SK-N-SH treated with all-trans-retinoic acid at 6 μM for 48 hours (cell line): ENCODE results near the gene BZW1.
"Not testable (repeated sequence)": the region's sequence is repeated elsewhere in the genome, so short reads cannot be mapped to it uniquely, and the experiment has no call there.

Experiments
- ATAC-seq: fragments of 200-7000 bp; cut with Tn5 transposase; 3 replicates; pipeline ENCODE4 v1.9.1; 2020; ENCODE audit warnings: mild to moderate bottlenecking, moderate library complexity
- ARNTL ChIP-seq: fragments of 450-650 bp; formaldehyde crosslinking; IDR thresholded peaks from 2 replicates; pipeline ENCODE4 v1.5.0; 2020; ENCODE audit warnings: low read depth, mild to moderate bottlenecking, moderate library complexity, borderline replicate concordance
- CSDC2 ChIP-seq: fragments of 250-450 bp; sonication (Bioruptor Pico); IDR thresholded peaks from 2 replicates; pipeline ENCODE4 v1.5.0; 2020; ENCODE audit warnings: mild to moderate bottlenecking, moderate library complexity
- GLIS3 ChIP-seq: fragments of 250-450 bp; sonication (Bioruptor Pico); IDR thresholded peaks from 2 replicates; pipeline ENCODE4 v1.5.0; 2020; ENCODE audit warnings: mild to moderate bottlenecking, moderate library complexity
- ISL1 ChIP-seq: fragments of 250-450 bp; sonication (Bioruptor Pico); IDR thresholded peaks from 2 replicates; pipeline ENCODE4 v2.1.2; 2022; ENCODE audit warnings: mild to moderate bottlenecking, moderate library complexity
- PATZ1 ChIP-seq: fragments of 250-450 bp; sonication (Bioruptor Pico); IDR thresholded peaks from 2 replicates; pipeline ENCODE4 v1.8.0; 2020; ENCODE audit warnings: mild to moderate bottlenecking, moderate library complexity, borderline replicate concordance
- POU6F1 ChIP-seq: fragments of 250-450 bp; sonication (Bioruptor Pico); IDR thresholded peaks from 2 replicates; pipeline ENCODE4 v1.8.0; 2021; ENCODE audit warnings: low read depth, mild to moderate bottlenecking, moderate library complexity, borderline replicate concordance
- PPARA ChIP-seq: fragments of 250-450 bp; sonication (Bioruptor Pico); IDR thresholded peaks from 2 replicates; pipeline ENCODE4 v1.5.0; 2020; ENCODE audit warnings: mild to moderate bottlenecking, borderline replicate concordance
- RARB ChIP-seq: fragments of 250-450 bp; sonication (Bioruptor Pico); IDR thresholded peaks from 2 replicates; pipeline ENCODE4 v1.8.0; 2021; ENCODE audit warnings: mild to moderate bottlenecking, moderate library complexity
- SNAI2 ChIP-seq: fragments of 250-450 bp; sonication (Bioruptor Pico); IDR thresholded peaks from 2 replicates; pipeline ENCODE4 v1.5.0; 2020; ENCODE audit warnings: mild to moderate bottlenecking, moderate library complexity
- TCF4 ChIP-seq: fragments of 250-450 bp; sonication (Bioruptor Pico); IDR thresholded peaks from 2 replicates; pipeline ENCODE4 v1.8.0; 2021; ENCODE audit warnings: mild to moderate bottlenecking, moderate library complexity, borderline replicate concordance
- TOX ChIP-seq: fragments of 250-450 bp; sonication (Bioruptor Pico); IDR thresholded peaks from 2 replicates; pipeline ENCODE4 v1.8.0; 2021; ENCODE audit warnings: mild to moderate bottlenecking, moderate library complexity, borderline replicate concordance
- ZC3H10 ChIP-seq: fragments of 250-450 bp; sonication (Bioruptor Pico); IDR thresholded peaks from 2 replicates; pipeline ENCODE4 v1.5.1; 2021; ENCODE audit warnings: mild to moderate bottlenecking, moderate library complexity
- ZFP3 ChIP-seq: fragments of 250-450 bp; sonication (Bioruptor Pico); IDR thresholded peaks from 2 replicates; pipeline ENCODE4 v1.5.0; 2020; ENCODE audit warnings: mild to moderate bottlenecking, moderate library complexity
- ZFP30 ChIP-seq: fragments of 450-650 bp; formaldehyde crosslinking; IDR thresholded peaks from 2 replicates; pipeline ENCODE4 v1.5.0; 2022; ENCODE audit warnings: mild to moderate bottlenecking, moderate library complexity
- ZNF8 ChIP-seq: fragments of 450-650 bp; formaldehyde crosslinking; IDR thresholded peaks from 2 replicates; pipeline ENCODE4 v1.5.0; 2020; ENCODE audit warnings: mild to moderate bottlenecking, moderate library complexity
- TF ChIP-seq, protein P1 (sequence below): fragments of 250-450 bp; sonication (Bioruptor Pico); IDR thresholded peaks from 2 replicates; pipeline ENCODE4 v1.5.1; 2020; ENCODE audit warnings: low read depth, mild to moderate bottlenecking, moderate library complexity
- TF ChIP-seq, protein P2 (sequence below): fragments of 250-450 bp; sonication (Bioruptor Pico); IDR thresholded peaks from 2 replicates; pipeline ENCODE4 v1.5.0; 2020; ENCODE audit warnings: mild to moderate bottlenecking, moderate library complexity
- TF ChIP-seq, protein P3 (sequence below): fragments of 250-450 bp; sonication (Bioruptor Pico); IDR thresholded peaks from 2 replicates; pipeline ENCODE4 v1.5.1; 2021; ENCODE audit warnings: mild to moderate bottlenecking, moderate library complexity

The BZW1 gene

GRCh38 chr2:200797242-200797770 lies 14.4 kb upstream of the BZW1 start (continued):
- no peak for TF ChIP-seq GLIS3 (CRISPR knock-in tag)

DNA sequence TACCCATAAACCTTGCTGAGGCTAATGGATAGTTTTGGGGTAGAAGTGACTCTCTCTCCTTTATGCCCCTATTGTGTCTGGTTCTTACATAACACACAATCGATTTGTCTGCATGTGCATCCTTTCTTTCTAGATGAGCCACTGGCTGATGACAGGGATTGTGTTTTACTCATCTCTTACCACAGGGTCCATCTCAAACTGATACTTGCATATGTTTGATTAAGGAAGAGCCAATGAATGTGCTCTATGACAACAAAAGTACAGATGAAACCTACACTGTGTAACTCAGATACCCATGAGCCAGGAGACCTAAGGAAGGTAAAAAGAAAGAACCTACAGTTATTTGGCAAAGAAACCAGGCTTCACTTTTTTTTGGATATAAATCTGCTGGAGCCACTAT lies 13.2 kb upstream of the BZW1 start:
- TF ChIP-seq ZC3H10 (CRISPR knock-in tag) (no peak), ZFP3 (CRISPR knock-in tag) (no peak), POU6F1 (no peak), PPARA (CRISPR knock-in tag) (no peak), CSDC2 (CRISPR knock-in tag) (no peak), TOX (CRISPR knock-in tag) (no peak), RARB (no peak), GLIS3 (CRISPR knock-in tag) (no peak), ISL1 (no peak), TCF4 (CRISPR knock-in tag) (no peak), SNAI2 (CRISPR knock-in tag) (no peak), ZNF8 (no peak), ZFP30 (no peak), PATZ1 (CRISPR knock-in tag) (no peak)
- TF ChIP-seq, protein P1, sequence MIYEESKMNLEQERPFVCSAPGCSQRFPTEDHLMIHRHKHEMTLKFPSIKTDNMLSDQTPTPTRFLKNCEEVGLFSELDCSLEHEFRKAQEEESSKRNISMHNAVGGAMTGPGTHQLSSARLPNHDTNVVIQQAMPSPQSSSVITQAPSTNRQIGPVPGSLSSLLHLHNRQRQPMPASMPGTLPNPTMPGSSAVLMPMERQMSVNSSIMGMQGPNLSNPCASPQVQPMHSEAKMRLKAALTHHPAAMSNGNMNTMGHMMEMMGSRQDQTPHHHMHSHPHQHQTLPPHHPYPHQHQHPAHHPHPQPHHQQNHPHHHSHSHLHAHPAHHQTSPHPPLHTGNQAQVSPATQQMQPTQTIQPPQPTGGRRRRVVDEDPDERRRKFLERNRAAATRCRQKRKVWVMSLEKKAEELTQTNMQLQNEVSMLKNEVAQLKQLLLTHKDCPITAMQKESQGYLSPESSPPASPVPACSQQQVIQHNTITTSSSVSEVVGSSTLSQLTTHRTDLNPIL = no peak
- TF ChIP-seq, protein P2, sequence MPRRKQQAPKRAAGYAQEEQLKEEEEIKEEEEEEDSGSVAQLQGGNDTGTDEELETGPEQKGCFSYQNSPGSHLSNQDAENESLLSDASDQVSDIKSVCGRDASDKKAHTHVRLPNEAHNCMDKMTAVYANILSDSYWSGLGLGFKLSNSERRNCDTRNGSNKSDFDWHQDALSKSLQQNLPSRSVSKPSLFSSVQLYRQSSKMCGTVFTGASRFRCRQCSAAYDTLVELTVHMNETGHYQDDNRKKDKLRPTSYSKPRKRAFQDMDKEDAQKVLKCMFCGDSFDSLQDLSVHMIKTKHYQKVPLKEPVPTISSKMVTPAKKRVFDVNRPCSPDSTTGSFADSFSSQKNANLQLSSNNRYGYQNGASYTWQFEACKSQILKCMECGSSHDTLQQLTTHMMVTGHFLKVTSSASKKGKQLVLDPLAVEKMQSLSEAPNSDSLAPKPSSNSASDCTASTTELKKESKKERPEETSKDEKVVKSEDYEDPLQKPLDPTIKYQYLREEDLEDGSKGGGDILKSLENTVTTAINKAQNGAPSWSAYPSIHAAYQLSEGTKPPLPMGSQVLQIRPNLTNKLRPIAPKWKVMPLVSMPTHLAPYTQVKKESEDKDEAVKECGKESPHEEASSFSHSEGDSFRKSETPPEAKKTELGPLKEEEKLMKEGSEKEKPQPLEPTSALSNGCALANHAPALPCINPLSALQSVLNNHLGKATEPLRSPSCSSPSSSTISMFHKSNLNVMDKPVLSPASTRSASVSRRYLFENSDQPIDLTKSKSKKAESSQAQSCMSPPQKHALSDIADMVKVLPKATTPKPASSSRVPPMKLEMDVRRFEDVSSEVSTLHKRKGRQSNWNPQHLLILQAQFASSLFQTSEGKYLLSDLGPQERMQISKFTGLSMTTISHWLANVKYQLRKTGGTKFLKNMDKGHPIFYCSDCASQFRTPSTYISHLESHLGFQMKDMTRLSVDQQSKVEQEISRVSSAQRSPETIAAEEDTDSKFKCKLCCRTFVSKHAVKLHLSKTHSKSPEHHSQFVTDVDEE (CRISPR knock-in tag) = no peak
- TF ChIP-seq, protein P3, sequence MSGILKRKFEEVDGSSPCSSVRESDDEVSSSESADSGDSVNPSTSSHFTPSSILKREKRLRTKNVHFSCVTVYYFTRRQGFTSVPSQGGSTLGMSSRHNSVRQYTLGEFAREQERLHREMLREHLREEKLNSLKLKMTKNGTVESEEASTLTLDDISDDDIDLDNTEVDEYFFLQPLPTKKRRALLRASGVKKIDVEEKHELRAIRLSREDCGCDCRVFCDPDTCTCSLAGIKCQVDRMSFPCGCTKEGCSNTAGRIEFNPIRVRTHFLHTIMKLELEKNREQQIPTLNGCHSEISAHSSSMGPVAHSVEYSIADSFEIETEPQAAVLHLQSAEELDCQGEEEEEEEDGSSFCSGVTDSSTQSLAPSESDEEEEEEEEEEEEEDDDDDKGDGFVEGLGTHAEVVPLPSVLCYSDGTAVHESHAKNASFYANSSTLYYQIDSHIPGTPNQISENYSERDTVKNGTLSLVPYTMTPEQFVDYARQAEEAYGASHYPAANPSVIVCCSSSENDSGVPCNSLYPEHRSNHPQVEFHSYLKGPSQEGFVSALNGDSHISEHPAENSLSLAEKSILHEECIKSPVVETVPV (CRISPR knock-in tag) = no peak
- ATAC-seq = no peak

DNA sequence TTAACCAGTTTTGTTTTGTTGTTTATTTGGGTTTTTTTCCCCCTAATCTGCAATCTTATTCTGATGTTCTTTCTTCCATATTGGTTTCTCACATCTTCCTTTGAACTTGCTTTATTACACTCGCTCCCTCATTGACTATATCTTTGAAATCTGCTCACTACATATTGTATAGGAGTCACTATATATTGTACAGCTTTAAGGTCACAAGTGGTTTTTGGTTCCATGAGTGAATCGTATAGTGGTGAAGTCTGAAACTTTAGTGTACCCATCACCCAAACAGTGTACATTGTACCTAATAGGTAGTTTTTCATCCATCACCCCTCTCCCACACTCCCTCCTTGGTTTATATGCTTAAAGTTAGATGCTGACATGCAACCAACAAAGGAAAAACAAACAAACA lies 11.3 kb upstream of the BZW1 start:
- no peak for ATAC-seq

DNA sequence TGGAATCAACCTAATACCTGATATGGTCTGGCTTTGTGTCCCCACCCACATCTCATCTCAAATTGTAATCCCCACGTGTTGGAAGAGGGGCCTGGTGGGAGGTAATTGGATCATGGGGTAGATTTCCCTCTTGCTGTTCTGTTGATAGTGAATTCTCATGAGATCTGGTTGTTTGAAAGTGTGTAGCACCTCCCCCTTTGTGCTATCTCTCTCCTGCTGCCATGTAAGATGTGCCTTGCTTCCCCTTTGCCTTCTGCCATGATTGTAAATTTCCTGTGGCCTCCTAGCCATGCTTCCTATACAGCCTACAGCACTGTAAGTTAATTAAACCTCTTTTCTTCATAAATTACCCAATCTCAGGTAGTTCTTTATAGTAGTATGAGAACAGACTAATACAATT lies 10.3 kb upstream of the BZW1 start:
- ATAC-seq = not testable (repeated sequence)

More for the DNA sequence above, 11.3 kb upstream of the BZW1 start:
- TF ChIP-seq TCF4 (CRISPR knock-in tag) (no peak), RARB (no peak), GLIS3 (CRISPR knock-in tag) (no peak), PPARA (CRISPR knock-in tag) (no peak), ARNTL (CRISPR knock-in tag) (no peak), ZNF8 (no peak)
- TF ChIP-seq, all 23 proteins: peak for 0
